VCaP (cell line): ENCODE measurements around the gene EGFR.

Source experiments
- H3K27ac ChIP-seq: fragments of 450-650 bp; 2 replicates; pipeline ENCODE4 v1.5.1; 2017
- TF ChIP-seq, protein P1 (sequence below): fragments of 450-650 bp; conservative IDR thresholded peaks from 2 replicates; pipeline ENCODE4 v1.5.1; 2017; ENCODE audit warnings: mild to moderate bottlenecking, moderate library complexity

Gene EGFR

GRCh38 chr7:55022002-55022985, 3.5 kb downstream of the EGFR start:
- no peak overlapping the region for H3K27ac ChIP-seq

DNA sequence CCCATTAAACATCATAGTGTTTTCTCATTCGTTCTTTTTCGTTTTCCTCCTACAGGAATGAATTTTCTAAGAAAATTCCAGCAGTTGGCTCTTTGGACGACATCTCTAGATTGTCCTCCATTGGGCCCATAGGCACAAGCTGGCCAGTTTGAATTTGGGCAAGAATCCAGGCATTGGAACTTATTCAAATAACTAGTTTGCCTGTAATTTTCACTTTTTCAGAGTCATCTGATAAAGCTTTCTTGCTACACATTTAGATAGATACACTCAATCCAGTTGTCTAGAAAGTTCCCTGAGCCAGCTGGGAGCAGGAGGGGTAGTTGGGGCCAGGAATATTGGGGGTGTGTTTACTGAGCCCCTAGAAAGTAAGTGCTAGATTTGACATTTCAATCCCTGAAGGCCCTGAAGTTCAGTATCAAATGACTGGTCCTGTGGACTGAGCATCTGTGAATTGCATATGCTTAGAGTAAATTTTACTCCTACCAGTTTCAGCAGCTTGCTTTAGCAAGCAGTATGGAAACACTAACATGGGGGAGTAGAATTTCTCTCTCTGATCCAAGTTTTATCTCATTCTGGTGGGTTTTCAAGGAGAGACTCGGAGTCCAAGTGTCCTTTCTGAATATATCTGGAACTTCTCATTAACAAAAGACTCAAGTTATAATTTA, 5.2 kb downstream of the EGFR start:
- no peak overlapping the region for H3K27ac ChIP-seq
- TF ChIP-seq, protein P1, sequence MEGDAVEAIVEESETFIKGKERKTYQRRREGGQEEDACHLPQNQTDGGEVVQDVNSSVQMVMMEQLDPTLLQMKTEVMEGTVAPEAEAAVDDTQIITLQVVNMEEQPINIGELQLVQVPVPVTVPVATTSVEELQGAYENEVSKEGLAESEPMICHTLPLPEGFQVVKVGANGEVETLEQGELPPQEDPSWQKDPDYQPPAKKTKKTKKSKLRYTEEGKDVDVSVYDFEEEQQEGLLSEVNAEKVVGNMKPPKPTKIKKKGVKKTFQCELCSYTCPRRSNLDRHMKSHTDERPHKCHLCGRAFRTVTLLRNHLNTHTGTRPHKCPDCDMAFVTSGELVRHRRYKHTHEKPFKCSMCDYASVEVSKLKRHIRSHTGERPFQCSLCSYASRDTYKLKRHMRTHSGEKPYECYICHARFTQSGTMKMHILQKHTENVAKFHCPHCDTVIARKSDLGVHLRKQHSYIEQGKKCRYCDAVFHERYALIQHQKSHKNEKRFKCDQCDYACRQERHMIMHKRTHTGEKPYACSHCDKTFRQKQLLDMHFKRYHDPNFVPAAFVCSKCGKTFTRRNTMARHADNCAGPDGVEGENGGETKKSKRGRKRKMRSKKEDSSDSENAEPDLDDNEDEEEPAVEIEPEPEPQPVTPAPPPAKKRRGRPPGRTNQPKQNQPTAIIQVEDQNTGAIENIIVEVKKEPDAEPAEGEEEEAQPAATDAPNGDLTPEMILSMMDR, result no peak

More at GRCh38 chr7:55022002-55022985, 3.5 kb downstream of the EGFR start:
- TF ChIP-seq, protein P1, result no peak

DNA sequence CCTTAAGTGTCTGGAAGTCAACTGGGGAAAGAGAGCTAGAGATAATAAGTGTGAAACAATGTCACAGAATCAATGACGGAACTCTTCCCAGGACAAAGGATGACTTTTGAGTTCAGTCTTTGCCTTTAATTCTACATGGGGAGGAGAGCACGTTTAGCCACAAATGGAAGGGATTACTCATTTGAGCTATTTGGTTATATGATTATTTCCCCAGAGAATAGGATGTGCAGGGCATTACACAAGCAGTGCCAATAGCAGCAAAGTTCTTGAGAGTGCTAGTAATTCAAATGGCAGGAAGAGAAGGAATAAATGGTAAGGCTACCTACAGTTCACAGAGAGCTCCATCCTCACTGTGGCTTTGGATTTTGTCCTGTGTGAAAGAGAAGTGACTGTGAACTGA, 6.0 kb downstream of the EGFR start:
- H3K27ac ChIP-seq, result no peak overlapping the region
- TF ChIP-seq, protein P1, result no peak

DNA sequence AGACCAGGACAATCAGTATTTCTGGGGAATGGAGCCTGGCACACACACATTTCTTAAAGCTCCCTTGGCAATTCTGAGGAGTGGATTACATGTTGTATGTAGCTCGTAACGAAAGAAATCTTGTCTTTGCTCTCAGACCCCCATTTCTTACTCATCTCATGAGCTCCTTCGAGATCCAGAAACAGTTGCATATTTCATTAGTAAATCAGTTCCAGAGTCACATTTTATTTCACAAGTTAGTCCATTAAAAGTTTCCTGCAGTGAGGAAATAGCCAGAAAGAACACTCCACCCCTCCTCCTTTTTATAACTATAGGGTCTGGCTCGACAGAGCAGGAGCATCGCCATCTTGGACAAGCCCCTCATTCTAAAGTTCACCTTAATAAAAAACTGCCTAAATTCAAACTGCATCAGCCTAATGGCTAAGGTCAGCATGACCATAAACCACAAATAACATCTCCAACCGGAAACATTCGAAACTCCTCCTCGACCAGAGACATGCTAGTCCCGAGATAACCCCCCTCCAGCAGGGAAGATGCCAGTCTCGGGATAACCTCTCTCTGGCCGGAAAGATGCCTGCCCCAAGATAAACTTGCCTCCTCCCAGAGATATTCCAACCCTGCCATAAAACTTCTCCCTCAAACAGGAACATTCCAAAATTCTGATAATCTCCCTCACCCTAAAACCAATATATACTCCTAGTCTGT, 7.4 kb downstream of the EGFR start:
- TF ChIP-seq, protein P1, result no peak
- no peak overlapping the region for H3K27ac ChIP-seq

DNA sequence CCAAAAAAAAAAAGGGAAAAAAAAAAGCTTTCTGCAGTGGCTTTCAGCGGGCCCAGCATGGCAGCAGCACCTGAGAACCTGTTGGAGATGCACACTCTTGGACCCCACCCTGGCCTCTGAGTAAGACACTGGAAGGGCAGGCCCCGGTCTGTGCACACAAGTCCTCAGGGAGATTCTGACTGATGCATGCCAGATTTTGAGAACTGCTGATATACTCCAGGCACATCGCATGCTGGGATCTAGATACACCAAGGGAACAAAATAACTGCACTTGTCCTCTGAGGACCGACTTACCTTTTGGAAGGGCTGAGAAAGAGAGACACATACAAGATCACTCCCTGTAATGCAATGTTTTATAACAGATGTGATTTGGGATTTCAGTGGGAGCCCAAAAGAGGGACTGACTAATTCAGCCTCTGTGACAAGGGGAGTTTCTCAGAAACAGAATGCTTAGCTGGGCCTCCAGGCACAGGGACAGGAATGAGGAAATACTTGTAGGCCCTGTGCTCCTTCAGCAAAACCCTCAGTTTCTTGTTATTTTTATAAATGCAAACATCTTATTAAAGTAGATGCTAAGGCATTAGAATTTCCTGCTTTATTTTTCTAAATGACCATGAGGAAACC, 8.2 kb downstream of the EGFR start:
- TF ChIP-seq, protein P1, result no peak
- no peak overlapping the region for H3K27ac ChIP-seq

- TF ChIP-seq, protein P1, result no peak
- no peak overlapping the region for H3K27ac ChIP-seq
Measured at GRCh38 chr7:55028011-55028410, 9.2 kb downstream of the EGFR start.

DNA sequence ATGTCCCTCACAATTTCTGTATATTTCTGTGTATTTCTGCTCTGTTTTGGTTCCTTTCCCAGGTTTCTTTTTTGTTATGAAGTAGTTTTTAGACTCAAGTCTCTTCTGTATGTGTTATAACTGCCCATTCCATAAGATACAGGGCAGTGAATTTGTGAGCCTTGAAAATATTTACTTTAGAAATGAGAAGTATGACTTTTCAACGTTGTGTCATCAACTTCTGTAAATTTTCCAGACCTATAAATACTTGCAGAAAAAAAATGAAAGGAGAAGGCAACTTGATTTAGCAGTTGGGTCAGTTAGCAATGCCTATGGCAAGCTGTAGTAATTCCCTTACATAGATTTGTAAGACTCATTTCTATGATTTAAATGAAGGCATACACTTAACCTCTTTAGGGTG, 11.5 kb downstream of the EGFR start:
- H3K27ac ChIP-seq, result no peak overlapping the region
- TF ChIP-seq, protein P1, result no peak
